GM19438 (cell line): Measurements from ENCODE around the gene TOR1A.
"Not testable (repeated sequence)": the region's sequence is repeated elsewhere in the genome, so short reads cannot be mapped to it uniquely, and the experiment has no call there.

Experiments
- ATAC-seq: cut with Tn5 transposase; IDR thresholded peaks from one replicate; pipeline ENCODE4 v1.9.1; 2021; ENCODE audit warnings: low read depth; ENCODE audit not compliant: unreplicated experiment

The TOR1A gene

GRCh38 chr9:129784970-129785369, 39.0 kb downstream of the TOR1A start:
- not testable (repeated sequence) for ATAC-seq

- ATAC-seq = no peak
Measured at GRCh38 chr9:129783516-129784361, 40.2 kb downstream of the TOR1A start.

- no peak for ATAC-seq
Measured at GRCh38 chr9:129781981-129782380, 42.0 kb downstream of the TOR1A start.

- ATAC-seq = no peak
Measured at GRCh38 chr9:129781131-129781530, 42.8 kb downstream of the TOR1A start.

GRCh38 chr9:129779560-129780190, 44.3 kb downstream of the TOR1A start:
- ATAC-seq = no peak

- ATAC-seq = no peak
Measured at GRCh38 chr9:129778469-129778868, 45.5 kb downstream of the TOR1A start.

- ATAC-seq = no peak
Measured at GRCh38 chr9:129777769-129778130, 46.2 kb downstream of the TOR1A start.

- no peak for ATAC-seq
Measured at GRCh38 chr9:129776938-129777768, 46.8 kb downstream of the TOR1A start.

GRCh38 chr9:129776566-129776937, 47.4 kb downstream of the TOR1A start:
- no peak for ATAC-seq

- not testable (repeated sequence) for ATAC-seq
Measured at GRCh38 chr9:129776096-129776495, 47.8 kb downstream of the TOR1A start.

- ATAC-seq = no peak
Measured at GRCh38 chr9:129775448-129775798, 48.5 kb downstream of the TOR1A start.

GRCh38 chr9:129774791-129775447, 49.0 kb downstream of the TOR1A start:
- no peak for ATAC-seq

GRCh38 chr9:129773262-129774048, 50.5 kb downstream of the TOR1A start:
- ATAC-seq = no peak

GRCh38 chr9:129770741-129771140, 53.2 kb downstream of the TOR1A start:
- no peak for ATAC-seq

GRCh38 chr9:129769669-129770068, 54.3 kb downstream of the TOR1A start:
- ATAC-seq = no peak

GRCh38 chr9:129768486-129768885, 55.5 kb downstream of the TOR1A start:
- ATAC-seq = no peak

GRCh38 chr9:129765764-129766317, 58.1 kb downstream of the TOR1A start:
- no peak for ATAC-seq

- no peak for ATAC-seq
Measured at GRCh38 chr9:129762985-129763926, 60.7 kb downstream of the TOR1A start.
